K562 (cell line): ENCODE data around the gene DHX57. TPM values are rescaled to one million over a fixed set of nuclear protein-coding genes. Genes with fewer than 3 reads are reported as not detected.

Experiments
- ATAC-seq: fragments of 200-7000 bp; cut with Tn5 transposase; 3 replicates; pipeline ENCODE4 v1.9.1; 2020; ENCODE audit warnings: moderate library complexity
- BruUV-seq: library from RNA; stranded (reverse); fragments of 400-500 nt; replicated peaks from 2 replicates; lab custom pipeline; 2021; lab: Mats Ljungman, UMichigan
- CTCF ChIA-PET: fragments of 300-600 bp; formaldehyde crosslinking; extraction: SDS; loops from one replicate; lab custom pipeline; 2021; ENCODE audit warnings: low intra/inter-chr PET ratio; lab: Yijun Ruan, JAX
- POLR2A ChIA-PET: fragments of 300-600, 350-650 bp; sonication (Branson Sonifier 250); formaldehyde crosslinking; extraction: SDS; loops from one replicate; lab custom pipeline; 2021; ENCODE audit warnings: antibody characterized with exemption, inconsistent platforms; lab: Yijun Ruan, JAX
- DNase-seq, 4 experiments: peaks; one replicate each; pipeline versions ENCODE4 v3.0.0 to v3.0.0-alpha.2; 2011 to 2018; ENCODE audit warnings: low spot score in 3 of 4, mixed read lengths in 3 of 4; ENCODE audit errors: extremely low read depth in 1 of 4
- FAIRE-seq: peaks from 2 replicates; lab custom pipeline; 2011; peaks lifted over from hg19 to GRCh38; lab: Jason Lieb, UNC
- H2AFZ ChIP-seq: 2 replicates; pipeline ENCODE4 v1.6.0; 2011; ENCODE audit warnings: low read depth, low read length, control low read depth, inconsistent platforms
- H3K27ac ChIP-seq: fragments of 200-600 bp; 3 replicates; pipeline ENCODE4 v1.8.0; 2011; ENCODE audit warnings: low read depth, mild to moderate bottlenecking, control low read depth, inconsistent platforms, low read length, moderate library complexity, mixed read lengths; ENCODE audit errors: extremely low read depth
- H3K27me3 ChIP-seq, 2 experiments: fragments of 300-600 bp in 1 of 2; 2 replicates in 1 of 2; 3 replicates in 1 of 2; pipeline versions ENCODE4 v1.6.0 to v1.8.0; 2011; ENCODE audit warnings: inconsistent platforms in 2 of 2, low read length in 2 of 2, mild to moderate bottlenecking in 1 of 2, mixed read lengths in 1 of 2, moderate library complexity in 1 of 2; ENCODE audit not compliant: control insufficient read depth in 2 of 2, insufficient read depth in 2 of 2
- H3K36me3 ChIP-seq: fragments of 300-600 bp; 3 replicates; pipeline ENCODE4 v1.8.0; 2011; ENCODE audit warnings: mild to moderate bottlenecking, low read length, inconsistent platforms; ENCODE audit not compliant: control insufficient read depth, insufficient read depth
- H3K4me1 ChIP-seq, 2 experiments: fragments of 200-600 bp in 1 of 2; replicated peaks in 1 of 2; 2 replicates in 1 of 2; 3 replicates in 1 of 2; pipeline versions ENCODE4 v1.5.1 to v1.8.0; 2011; ENCODE audit warnings: inconsistent platforms in 2 of 2, low read length in 2 of 2, mild to moderate bottlenecking in 1 of 2, mixed read lengths in 1 of 2, moderate library complexity in 1 of 2; ENCODE audit not compliant: control insufficient read depth in 2 of 2, insufficient read depth in 2 of 2
- H3K4me2 ChIP-seq: 2 replicates; pipeline ENCODE4 v1.6.1; 2011; ENCODE audit warnings: low read length, control low read depth, inconsistent platforms, mixed read lengths; ENCODE audit not compliant: insufficient read depth
- H3K4me3 ChIP-seq: fragments of 200-600 bp; sonication (generic), shearing (Covaris generic); 2 replicates; pipeline ENCODE4 v1.5.1; 2016; ENCODE audit warnings: control low read depth, inconsistent platforms
- H3K79me2 ChIP-seq: fragments of 200-600 bp; 3 replicates; pipeline ENCODE4 v1.8.0; 2011; ENCODE audit warnings: low read length, inconsistent platforms; ENCODE audit not compliant: control insufficient read depth, insufficient read depth
- H3K9ac ChIP-seq, 2 experiments: 2 replicates each; pipeline versions ENCODE4 v1.6.0 to v1.6.1; 2011; ENCODE audit warnings: low read depth in 2 of 2, low read length in 2 of 2, control low read depth in 1 of 2, inconsistent platforms in 1 of 2, mild to moderate bottlenecking in 1 of 2, mixed read lengths in 1 of 2; ENCODE audit not compliant: insufficient read depth in 1 of 2
- H3K9me1 ChIP-seq: one replicate; pipeline ENCODE4 v1.6.0; 2011; ENCODE audit warnings: inconsistent platforms, mild to moderate bottlenecking, low read length, moderate library complexity; ENCODE audit not compliant: control insufficient read depth, insufficient read depth
- H3K9me3 ChIP-seq: replicated peaks from 2 replicates; pipeline ENCODE4 v1.5.1; 2011; ENCODE audit warnings: low read depth, low read length, inconsistent platforms; ENCODE audit not compliant: control insufficient read depth, insufficient read depth
- H4K20me1 ChIP-seq: replicated peaks from 2 replicates; pipeline ENCODE4 v1.6.1; 2011; ENCODE audit warnings: low read length, inconsistent platforms, mixed read lengths; ENCODE audit not compliant: control insufficient read depth, insufficient read depth
- CTCF ChIP-seq, 3 experiments: IDR thresholded peaks in 2 of 3; conservative IDR thresholded peaks in 1 of 3; 2 replicates each; pipeline ENCODE4 v1.5.1; 2011 to 2012; ENCODE audit warnings: low read length in 3 of 3, mild to moderate bottlenecking in 3 of 3, control low read depth in 2 of 3, improper control_type of control experiment in 1 of 3, inconsistent platforms in 1 of 3, low read depth in 1 of 3, mixed read lengths in 1 of 3, moderate library complexity in 1 of 3; ENCODE audit not compliant: insufficient read depth in 2 of 3
- ETS1 ChIP-seq: conservative IDR thresholded peaks from 2 replicates; pipeline ENCODE4 v1.6.1; 2011; ENCODE audit warnings: low read depth, mild to moderate bottlenecking, low read length; ENCODE audit not compliant: control insufficient read depth
- MIER1 ChIP-seq: fragments of 450-650 bp; IDR thresholded peaks from 2 replicates; pipeline ENCODE4 v1.6.1; 2016; ENCODE audit warnings: antibody characterized with exemption, mild to moderate bottlenecking, low read depth
- RAD21 ChIP-seq, 2 experiments: fragments of 250-450 bp in 1 of 2; fragments of 450-650 bp in 1 of 2; sonication (Bioruptor Pico) in 1 of 2; formaldehyde crosslinking in 1 of 2; IDR thresholded peaks in 1 of 2; conservative IDR thresholded peaks in 1 of 2; 2 replicates each; pipeline versions ENCODE4 v1.4.0 to v1.8.0; 2020 to 2022; ENCODE audit warnings: mild to moderate bottlenecking in 2 of 2, moderate library complexity in 1 of 2
- RERE ChIP-seq: sonication (generic); formaldehyde crosslinking; IDR thresholded peaks from 2 replicates; pipeline ENCODE4 v1.8.0; 2023; ENCODE audit warnings: missing genetic modification reagents, mild to moderate bottlenecking, borderline replicate concordance
- SAP30 ChIP-seq: fragments of 200-600 bp; sonication (generic); IDR thresholded peaks from 2 replicates; pipeline ENCODE4 v1.6.1; 2012; ENCODE audit warnings: borderline replicate concordance, low read depth, mild to moderate bottlenecking, moderate library complexity, low read length, control low read depth, inconsistent platforms; ENCODE audit not compliant: insufficient read depth, poor library complexity, severe bottlenecking
- SMAD3 ChIP-seq: fragments of 450-650 bp; formaldehyde crosslinking; conservative IDR thresholded peaks from 2 replicates; pipeline ENCODE4 v1.4.0; 2020; ENCODE audit warnings: mild to moderate bottlenecking
- SRSF1 ChIP-seq: fragments of 200-400 bp; formaldehyde crosslinking; IDR thresholded peaks from 2 replicates; pipeline ENCODE4 v1.6.1; 2017; ENCODE audit warnings: mild to moderate bottlenecking, low read depth, low read length, moderate library complexity
- XRCC3 ChIP-seq: fragments of 450-650 bp; IDR thresholded peaks from 2 replicates; pipeline ENCODE4 v1.6.1; 2017; ENCODE audit warnings: mild to moderate bottlenecking, moderate library complexity
- ZNF282 ChIP-seq: sonication (generic); formaldehyde crosslinking; IDR thresholded peaks from 2 replicates; pipeline ENCODE4 v1.8.1; 2023; ENCODE audit warnings: missing genetic modification reagents
- WGBS: fragments of 100-300 bp; shearing (Covaris generic); methylation state at CpG from one replicate; pipeline ENCODE4 v1.1.6; 2016; ENCODE audit warnings: low coverage, mixed read lengths; ENCODE audit not compliant: insufficient coverage; ENCODE audit errors: missing lambda C conversion rate; 5-methylcytosine and 5-hydroxymethylcytosine counted together
- in situ Hi-C: fragments of 300-500 bp; cut with MboI; formaldehyde crosslinking; loops from 4 replicates; pipeline ENCODE4 v1.15.0; 2018; ENCODE audit warnings: inconsistent platforms, mixed read lengths
- intact Hi-C: fragments of 100-400 bp; cut with micrococcal nuclease; formaldehyde crosslinking; loops from 2 replicates; pipeline ENCODE4 v1.14.2; 2022
- polyA plus RNA-seq, 8 experiments: library from polyadenylated mRNA; depleted of rRNA in 4 of 8; stranded (reverse) in 5 of 8; unstranded in 3 of 8; fragments of >200 nt; fragmentation: Nextera tagmentation in 2 of 8; fragmentation: Illumina TruSeq in 1 of 8; extraction: Ambion mirVana in 2 of 8; extraction: Trizol in 1 of 8; gene quantifications; 2 replicates each; pipeline versions ENCODE4 v1.2.1 to v1.2.3, GENCODE V29; 2011 to 2014; ENCODE audit warnings: inconsistent platforms in 1 of 8, missing spikeins in 1 of 8
- total RNA-seq, 7 experiments: library from RNA; depleted of rRNA in 6 of 7; stranded (reverse); fragments of >200 nt in 6 of 7; fragmentation: Illumina TruSeq in 2 of 7; extraction: Trizol in 2 of 7; gene quantifications; 2 replicates each; pipeline versions ENCODE4 v1.2.1 to v1.2.3, GENCODE V29; 2011 to 2021; ENCODE audit warnings: low replicate concordance in 1 of 7

DHX57 gene
- total and polyA plus RNA-seq, 9 of the 15 experiments (the other 6 are each of a cell fraction or from before 2014, with no cell fraction given), result 7.4 to 23.6 (median 17.9) TPM

- FAIRE-seq (no peak), DNase-seq (no peak), ATAC-seq (0 out of 3 replicates have a peak, but pooled peaks have one; percentile 27)
- intact Hi-C loops (loop anchor here (2.0 to 5.0 kb wide), 2 partner anchors 75 to 106 kb away; partner anchors contain the start of gene SRSF7), in situ Hi-C loops (no loop called here)
- no peak overlapping the region for H3K27ac ChIP-seq
- H3K9me3 ChIP-seq, result no peaks in the 10 kb centered on the region
- no peaks in the 10 kb centered on the region for H3K79me2 ChIP-seq
- H3K4me3 ChIP-seq, result no peak overlapping the region
- CTCF ChIA-PET, result no interaction called here
- no peak for TF ChIP-seq RERE (CRISPR knock-in tag)
- 0 out of 4 replicates have a peak, but pooled peaks of 1 of the 2 experiments have one; percentile 2 for TF ChIP-seq RAD21 (CRISPR knock-in tag; conservative IDR thresholded peaks at IDR 0.05 in 1 of 2, IDR thresholded peaks at IDR 0.05 in 1 of 2)
- TF ChIP-seq ETS1, result no peak
- no peak for TF ChIP-seq XRCC3
- no peak for TF ChIP-seq ZNF282 (CRISPR knock-in tag)
- TF ChIP-seq SAP30, result no peak
- no peak for TF ChIP-seq SRSF1
- TF ChIP-seq SMAD3, result no peak
- TF ChIP-seq MIER1, result no peak
- TF ChIP-seq CTCF (IDR thresholded peaks at IDR 0.05 in 2 of 3, conservative IDR thresholded peaks at IDR 0.05 in 1 of 3; ENCODE audit: insufficient read depth in 2 of 3, low read depth in 1 of 3, low read length in 3 of 3), result peak in 2 of 3 experiments; percentile 10 to 23; a peak in 2 of 6 replicates
- H3K4me2 ChIP-seq, result no peak overlapping the region
- no TSS peak for BruUV-seq
- WGBS, result 100% methylated on average over 2 of the region's 2 CpGs
- no peak overlapping the region for H2AFZ ChIP-seq
- POLR2A ChIA-PET, result interaction anchor here (1.7 kb wide), 2 partner anchors 75 to 76 kb away, joined by 3 to 21 read pairs; partner anchors contain the start of gene SRSF7
- no peaks in the 10 kb centered on the region for H4K20me1 ChIP-seq
- H3K9me1 ChIP-seq, result no peaks in the 10 kb centered on the region
- no peaks in the 10 kb centered on the region for H3K27me3 ChIP-seq
- peaks cover 35% of the 10 kb centered on the region; the same call in 2 of the 3 replicates for H3K36me3 ChIP-seq
- no peak overlapping the region for H3K9ac ChIP-seq
- peaks cover 0 to 6% of the 10 kb centered on the region in 2 experiments; a peak in 2 of 5 replicates for H3K4me1 ChIP-seq
Observed at GRCh38 chr2:38825956-38826355, 49.8 kb downstream of the DHX57 start.
